Stimulated activated CD8-positive, alpha-beta memory T cell treated with anti-CD3 and anti-CD28 coated beads, Interleukin-12 subunit alpha, Interleukin-12 subunit beta, amount 100 ng/mL, for 4 hours (primary cell): ENCODE results near the gene DYNLT3.

Experiments used
- DNase-seq: peaks from one replicate; pipeline ENCODE4 v3.0.0-alpha.2; 2020; ENCODE audit warnings: low read depth

Gene DYNLT3, protein sequence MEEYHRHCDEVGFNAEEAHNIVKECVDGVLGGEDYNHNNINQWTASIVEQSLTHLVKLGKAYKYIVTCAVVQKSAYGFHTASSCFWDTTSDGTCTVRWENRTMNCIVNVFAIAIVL

DNA sequence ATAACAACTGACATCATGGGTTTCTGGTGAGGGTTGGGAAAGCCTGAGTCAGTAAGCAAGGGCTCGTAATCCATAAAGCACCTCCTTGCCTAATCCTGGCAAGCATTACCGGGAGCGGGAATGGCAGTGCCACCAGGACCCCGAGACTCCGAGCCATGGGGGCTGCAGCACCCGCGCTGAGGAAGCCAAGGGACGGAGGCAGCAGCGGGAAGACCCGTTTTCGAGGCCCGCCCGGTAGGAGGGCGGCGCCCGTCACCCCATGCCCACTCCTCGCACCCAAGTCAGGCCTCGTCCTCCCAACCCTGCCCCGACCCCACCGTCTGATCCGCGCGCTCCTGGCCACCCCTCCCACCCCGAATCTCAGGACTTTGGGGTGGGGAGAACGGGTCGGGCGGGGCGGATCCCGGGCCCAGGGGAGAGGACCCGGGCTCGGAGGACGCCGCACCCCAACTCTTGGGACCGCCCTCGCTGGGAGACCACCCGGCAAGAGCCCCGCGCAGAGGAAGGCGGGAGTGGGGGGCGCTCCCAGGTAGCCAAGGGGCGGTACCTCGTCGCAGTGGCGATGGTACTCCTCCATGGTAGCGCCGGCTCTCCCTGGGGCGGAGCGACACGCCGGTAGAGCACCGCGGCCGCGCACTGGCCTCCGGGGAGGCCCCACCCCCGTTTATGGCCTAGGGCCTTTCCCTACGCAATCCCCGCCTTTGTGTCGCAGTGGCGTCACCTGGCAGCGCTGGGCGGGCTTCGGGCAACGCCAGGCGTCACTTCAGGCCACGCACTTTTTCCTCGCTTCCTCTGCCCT is at the start of gene DYNLT3:
TSS of gene DYNLT3 (minus strand) at position 638 of the 799 bp plus-strand sequence. CDS start at position 577, 61 bp downstream.
- DNase-seq, result peak; percentile 59

DNA sequence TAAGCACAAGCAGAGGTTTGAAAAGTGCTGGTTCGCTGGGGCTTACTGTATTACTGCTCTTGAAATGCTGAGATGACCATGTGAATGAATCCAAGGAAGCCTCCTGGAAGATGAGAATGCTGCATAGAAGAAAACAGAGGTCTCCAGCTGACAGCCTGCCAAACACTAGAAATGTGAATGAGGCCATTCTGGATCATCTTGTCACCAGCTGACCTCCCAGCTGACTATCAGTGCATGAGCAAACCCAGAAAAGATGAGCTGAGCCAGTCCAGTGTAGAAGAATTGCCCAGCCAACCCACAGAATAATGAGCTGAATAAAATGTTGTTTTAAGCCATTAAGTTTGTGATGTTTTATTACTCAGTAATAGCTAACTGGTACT is 49.1 kb upstream of the DYNLT3 start:
- DNase-seq, result no peak

DNA sequence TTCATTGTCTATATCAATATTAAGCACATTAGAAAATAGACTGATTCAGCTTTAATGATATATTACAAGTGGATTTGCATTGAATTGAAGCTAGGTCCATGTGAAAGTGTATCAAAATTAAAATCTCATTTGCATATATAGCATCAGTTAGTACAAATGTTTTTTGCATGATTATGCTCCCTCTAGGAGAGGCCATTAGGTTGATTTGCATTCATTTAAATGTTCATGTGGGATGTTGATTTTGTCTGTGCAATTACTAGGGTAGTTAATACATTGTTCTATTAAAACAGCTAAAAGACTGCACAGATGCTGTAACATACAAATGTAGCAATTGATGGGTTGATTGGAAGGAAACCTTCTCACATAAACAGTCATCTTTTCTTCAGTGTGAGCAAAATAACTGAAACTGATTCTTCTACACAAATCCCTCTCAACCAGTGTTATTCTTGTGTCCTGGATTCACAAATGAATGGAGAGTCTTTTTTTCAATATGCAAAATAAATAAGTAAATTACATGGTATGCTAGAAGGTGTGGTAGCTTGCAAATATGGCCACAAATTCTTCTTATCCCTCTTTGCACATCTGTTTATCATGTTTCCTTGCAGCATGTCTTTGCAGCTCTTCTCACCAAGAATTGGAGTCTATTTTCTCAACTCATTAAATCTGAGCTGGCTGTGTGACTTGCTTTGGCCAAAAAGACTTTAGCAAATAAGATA is 48.6 kb upstream of the DYNLT3 start:
- DNase-seq, result no peak

DNA sequence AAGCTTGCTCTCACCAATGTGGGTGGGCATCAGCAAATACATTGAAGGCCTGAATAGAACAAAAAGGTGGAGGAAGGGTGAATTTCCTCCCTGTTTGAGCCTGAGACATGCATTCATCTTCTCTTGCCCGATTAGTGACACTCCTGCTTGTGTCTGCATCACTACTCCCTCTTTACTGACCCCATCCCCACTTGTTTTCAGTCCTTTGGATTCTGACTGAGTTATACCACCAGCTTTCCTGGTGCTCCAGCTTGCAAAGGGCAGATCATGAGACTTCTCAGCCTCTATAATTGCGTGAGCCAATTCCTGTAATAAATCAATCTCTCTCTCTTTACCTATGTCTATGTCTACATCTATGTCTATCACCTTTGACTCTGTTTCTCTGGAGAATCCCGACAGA is 47.4 kb upstream of the DYNLT3 start:
- no peak for DNase-seq

DNA sequence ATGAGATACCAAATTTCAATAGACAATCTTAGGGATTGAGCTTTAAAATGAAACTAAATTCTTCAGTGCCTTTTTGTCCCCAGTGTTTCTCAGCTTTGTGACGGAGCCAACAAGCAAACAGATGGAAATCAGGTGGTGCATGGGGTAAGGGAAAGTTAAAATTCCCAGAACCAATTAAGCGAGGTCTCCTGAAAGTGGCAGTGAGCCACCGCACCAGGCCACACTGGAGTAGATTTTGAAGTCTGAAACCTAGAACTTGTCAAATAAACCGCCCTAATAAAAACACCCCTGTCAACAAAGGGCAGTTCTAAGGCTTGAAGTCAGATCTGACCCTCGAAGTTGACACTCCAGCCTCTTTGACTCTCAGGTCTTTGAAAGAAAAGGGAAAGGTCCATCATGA is 40.6 kb upstream of the DYNLT3 start:
- no peak for DNase-seq

DNA sequence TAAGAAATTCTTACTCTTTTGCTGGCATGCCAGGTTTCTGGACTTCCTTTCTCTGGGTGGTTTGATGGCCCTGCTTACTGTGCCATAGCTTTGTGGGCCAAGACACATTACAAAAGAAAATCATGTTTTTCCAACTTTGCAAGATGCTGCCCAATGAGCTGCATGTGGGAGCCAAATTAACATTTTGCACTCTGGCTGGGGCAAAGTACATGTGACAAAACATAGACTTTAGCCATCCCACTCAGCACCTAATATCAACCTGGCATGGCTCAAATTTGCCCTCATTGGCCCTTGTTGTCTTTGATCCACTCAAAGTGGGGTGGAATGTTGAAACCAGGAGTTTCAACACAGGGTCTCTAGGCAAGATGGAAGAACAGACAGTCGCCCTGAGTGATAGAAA is 40.0 kb upstream of the DYNLT3 start:
- DNase-seq, result no peak

DNA sequence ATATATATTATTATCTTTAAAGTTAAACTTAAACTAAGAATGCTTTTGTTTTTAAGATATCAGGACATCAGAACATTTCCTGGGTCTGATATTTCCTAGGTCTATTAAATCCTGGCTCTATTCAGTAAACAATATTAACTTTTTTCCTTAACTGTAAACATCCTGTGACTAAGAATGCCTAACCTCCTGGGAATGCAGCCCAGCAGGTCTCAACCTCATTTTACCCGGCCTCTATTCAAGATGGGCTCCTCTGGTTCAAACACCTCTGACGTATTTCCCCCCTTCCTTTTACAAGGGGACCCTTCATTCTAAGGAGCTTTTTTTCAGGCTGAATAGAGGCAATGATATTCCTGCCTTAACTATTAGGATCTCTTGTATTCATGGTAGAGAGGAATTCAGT is 35.8 kb upstream of the DYNLT3 start:
- DNase-seq, result no peak

DNA sequence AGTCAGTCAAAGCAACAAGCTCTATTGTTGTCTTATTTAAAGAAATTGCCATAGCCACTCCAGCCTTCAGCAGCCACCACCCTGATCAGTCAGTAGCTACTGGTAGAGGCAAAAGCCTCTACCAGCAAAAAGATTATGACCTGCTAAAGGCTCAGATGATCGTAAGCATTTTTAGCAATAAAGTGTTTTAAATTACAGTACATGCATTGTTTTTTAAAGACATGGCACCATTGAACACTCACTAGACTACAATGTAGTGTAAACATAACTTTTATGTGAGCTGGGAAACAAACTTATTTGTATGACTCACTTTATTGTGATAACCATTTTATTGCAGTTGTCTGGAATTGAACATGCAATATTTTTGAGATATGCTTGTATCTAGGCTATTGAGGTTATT is 32.3 kb upstream of the DYNLT3 start:
- no peak for DNase-seq

DNA sequence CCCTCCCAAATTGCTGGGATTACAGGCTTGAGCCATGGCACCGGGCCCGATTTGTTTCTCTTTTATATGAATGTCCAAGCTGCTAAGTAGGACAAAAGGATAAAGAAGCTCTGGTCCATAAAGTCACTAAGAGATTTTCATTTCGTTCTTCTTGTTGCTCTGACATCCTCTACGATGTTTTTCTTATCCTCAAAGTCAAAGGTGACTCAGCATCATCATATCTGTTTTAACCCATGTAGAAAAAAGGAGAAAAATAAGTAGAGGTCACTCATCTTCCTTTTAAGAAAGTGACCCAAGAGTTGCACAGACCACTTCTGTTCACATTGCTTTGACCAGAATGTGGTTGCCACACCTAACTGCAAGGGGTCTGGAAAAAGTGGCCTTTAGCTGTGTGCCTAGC is 29.3 kb upstream of the DYNLT3 start:
- no peak for DNase-seq

DNA sequence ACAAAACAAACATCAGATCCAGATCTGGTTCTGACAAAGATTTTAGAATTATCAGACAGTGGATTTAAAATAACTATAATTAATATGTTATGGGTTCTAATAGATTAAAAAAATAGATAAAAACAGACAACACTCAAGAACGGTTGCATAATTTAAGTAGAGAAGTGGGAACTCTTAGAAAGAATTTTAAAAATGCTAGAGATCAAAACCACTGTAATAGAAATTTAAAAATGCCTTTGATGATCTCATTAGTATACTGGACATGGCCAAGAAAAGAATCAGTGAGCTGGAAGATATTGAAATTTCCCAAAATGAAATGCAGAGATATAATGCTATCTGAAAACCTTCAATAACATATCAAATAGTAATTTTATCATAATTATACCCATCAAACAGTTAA is 28.3 kb upstream of the DYNLT3 start:
- no peak for DNase-seq

DNA sequence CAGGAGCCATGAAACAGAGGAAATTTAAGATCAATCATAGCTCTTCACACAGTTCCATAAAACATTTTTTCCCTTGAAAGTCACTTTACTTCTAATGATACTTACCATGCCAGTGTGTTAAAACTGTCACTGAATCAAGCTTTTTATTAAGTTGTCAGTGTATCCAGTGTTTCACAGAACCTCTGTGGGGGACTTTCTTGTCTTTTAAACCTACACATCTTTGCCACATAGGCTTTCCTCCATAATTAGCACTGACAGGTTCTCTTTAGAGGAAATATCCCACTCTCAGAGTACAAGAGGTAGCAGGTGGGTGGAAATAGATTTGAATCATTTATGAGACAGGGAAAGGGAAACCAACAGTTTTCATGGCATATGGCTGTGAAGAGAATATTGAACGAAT is 25.8 kb upstream of the DYNLT3 start:
- DNase-seq, result no peak

DNA sequence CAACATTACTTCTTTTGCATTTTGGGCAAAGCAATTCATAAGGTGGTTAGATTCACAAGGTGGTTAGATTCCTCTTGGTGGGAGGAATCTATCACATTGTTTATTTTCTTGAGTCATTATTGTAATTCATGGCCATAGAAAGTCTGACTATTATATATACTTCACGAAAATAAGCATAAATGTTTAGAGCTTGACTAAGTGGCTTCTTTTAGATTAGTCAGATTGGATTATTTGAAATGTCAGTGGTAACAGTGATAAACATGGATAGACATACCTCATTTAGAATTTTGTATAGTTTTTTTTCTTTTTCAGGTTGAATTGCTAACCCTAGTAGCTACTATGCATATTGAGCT is 24.9 kb upstream of the DYNLT3 start:
- no peak for DNase-seq

DNA sequence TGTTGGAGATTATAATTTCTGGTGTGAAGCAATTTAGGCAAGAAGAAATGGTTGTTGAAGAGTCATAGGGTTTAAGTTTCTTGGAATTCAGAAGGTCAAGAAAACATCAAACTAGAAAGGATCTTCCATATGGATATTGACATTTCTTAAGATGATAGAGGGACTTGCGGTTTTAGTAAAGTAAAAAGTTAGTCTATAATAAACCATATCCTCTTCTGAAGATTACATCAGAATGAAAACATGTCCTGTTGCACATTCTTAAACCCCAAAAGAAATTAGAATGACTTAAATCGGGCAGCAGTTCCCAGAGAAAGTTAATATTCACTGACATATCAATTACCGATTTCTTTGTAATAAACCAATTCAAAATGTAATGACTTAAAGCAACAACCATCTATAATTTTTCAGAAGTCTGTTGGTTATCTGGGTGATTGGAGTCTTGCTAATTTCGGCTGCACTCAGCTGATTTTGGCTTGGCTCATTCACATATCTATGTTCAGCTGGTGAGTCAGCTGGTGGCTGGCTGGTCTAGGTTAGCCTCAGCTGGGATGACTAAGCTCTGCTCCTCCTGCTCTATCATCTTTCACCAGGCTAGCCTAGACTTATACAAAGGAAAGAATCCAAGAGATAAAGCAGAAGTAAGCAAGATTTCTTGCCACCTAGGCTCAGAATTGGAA is 24.4 kb upstream of the DYNLT3 start:
- DNase-seq, result no peak

DNA sequence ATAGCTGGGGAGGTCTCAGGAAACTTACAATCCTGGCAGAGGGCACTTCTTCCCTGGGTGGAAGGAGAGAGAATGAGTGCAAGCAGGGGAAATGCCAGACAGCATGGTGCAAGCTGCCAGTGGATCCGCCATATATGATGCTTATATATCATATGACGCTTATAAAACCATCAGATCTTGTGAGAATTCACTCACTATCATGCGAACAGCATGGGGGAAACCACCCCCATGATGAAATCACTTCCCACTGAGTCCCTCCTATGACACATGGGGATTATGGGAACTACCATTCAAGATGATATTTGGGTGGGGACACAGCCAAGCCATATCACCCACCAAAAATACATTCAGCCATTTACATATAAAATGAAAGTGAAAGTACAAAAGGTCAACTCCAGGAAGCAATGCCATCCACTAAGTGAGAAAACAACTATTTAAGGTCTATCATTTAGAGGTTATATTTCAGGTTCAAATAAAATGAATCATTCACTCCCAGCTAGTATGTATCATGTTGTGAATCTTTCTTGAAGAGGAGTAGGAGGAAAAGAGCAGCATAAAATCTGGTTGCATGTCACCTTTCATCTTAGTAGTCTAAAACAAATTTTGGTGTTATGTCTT is 20.3 kb upstream of the DYNLT3 start:
- DNase-seq, result no peak

DNA sequence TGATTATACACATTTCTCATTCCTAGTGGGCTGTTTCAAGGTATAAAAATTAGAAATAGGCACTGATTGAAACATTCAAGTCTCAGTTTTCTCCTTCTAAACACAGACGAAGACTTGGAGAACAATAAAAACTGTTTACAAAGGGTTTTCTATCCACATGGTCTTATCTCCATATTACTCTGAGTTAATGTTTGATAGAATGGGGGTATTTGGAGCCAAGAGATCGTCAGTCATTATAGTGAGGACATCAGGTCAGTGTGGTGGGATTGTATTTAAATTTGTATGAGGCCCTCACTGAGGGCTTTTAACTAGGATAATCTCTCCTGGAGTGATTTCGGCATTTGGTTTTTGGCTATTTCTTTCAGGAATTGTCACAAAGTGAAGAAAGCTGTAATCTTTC is 16.4 kb upstream of the DYNLT3 start:
- DNase-seq, result no peak

DNA sequence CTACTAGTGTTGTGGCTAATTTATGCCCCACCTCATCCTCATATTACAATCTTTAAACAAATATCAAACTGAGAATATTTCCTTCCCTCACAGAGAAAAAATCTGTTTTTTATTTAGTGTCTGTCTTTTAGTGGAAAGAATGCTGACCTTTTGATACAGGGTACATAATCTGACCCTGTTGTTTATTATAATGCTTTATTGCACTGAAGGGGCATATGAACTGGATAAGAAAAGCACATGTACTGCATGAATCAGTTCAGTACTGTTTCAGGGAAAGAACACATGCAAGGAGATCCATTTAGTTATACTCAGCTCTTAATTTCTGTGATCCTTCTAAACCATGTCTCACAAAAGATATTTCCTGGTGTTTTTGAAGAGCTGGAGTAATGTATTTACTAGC is 15.5 kb upstream of the DYNLT3 start:
- DNase-seq, result no peak

DNA sequence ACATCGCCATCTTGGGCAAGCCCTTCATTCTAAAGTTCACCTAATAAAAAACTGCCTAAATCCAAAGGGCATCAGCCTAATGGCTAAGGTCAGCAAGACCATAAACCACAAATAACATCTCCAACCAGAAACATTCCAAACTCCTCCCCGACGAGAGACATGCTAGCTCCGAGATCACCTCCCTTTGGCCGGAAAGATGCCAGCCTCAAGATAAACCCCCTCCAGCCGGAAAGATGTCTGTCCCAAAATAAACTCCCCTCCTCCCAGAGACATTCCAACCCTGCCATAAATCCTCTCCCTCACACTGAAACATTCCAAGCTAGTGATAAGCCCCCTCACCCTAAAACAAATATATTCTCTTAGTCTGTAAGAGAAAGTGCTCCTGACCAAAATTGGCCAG is 13.3 kb upstream of the DYNLT3 start:
- DNase-seq, result no peak

DNA sequence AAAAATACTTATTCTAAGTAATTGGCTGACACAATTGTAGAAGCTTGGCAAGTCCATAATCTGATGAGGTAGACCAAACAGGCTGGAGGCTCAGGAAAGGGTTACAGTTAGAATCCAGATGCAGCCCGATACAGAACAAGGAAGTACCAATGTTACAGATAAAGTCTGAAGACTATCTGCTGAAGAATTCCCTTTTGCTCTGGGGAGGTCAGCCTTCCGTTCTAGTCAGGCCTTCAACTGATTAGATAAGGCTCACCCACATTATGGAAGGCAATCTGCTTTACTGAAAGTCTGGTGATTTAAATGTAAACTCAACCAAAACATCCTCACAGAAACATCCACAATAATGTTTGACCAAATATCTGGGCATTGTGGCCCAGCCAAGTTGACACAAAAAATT is 7.4 kb upstream of the DYNLT3 start:
- no peak for DNase-seq

DNA sequence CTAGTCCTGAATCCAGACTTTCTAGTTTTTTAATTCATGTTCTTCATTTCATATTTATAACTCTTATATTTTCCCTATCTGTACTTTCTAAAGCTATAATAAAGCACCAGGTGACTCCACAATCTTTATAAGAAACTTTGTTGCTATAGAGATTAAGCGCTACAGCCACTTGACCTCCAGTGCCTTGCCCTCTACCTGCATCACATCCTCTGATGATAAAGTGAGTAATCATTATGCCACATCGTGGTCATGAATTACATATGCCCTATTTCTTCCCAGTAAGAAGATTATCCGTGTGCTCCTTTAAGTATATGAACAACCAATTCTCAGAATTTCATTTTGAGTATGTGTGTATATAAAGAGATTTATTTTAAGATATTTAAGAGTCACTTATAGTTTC is 6.8 kb upstream of the DYNLT3 start:
- no peak for DNase-seq

DNA sequence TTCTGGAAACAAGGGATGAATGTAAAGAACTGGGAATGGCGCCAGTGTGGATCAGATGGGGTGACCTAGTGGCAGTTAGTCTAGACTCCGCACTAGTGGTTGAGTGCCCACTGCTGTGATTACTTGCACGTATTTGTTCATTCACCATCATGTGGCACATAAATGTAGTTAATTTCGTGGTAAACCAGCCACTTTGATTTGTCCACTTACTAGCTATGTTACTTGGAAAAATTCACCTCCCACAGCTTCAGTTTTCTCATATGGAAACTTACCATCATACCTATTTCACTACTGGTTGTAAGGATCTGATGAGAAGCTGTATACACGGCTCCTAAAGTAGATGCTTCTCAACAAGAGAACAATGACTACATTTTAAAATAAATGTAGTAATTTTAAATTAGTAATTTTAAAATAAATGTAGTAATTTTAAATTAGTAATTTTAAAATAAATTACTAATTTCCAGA is 394 bp upstream of the DYNLT3 start:
- DNase-seq, result no peak

DNA sequence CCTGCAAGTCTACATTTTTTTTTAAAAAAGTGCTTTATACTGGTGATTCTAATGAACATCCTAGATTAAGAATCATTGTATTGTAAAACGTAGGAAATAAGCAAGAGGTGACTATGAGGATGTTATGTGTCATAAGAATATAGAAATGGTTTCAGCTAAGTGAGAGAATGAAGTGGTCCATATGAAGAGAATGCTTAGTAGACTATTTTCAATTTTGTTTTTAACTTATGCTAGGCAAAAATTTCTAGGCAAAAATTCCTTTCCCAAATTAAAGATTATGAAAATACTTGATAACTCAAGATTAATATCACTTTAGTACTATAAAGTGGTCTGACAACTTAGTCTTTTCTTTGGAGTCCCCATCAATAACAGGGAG is 825 bp downstream of the DYNLT3 start:
- no peak for DNase-seq

DNA sequence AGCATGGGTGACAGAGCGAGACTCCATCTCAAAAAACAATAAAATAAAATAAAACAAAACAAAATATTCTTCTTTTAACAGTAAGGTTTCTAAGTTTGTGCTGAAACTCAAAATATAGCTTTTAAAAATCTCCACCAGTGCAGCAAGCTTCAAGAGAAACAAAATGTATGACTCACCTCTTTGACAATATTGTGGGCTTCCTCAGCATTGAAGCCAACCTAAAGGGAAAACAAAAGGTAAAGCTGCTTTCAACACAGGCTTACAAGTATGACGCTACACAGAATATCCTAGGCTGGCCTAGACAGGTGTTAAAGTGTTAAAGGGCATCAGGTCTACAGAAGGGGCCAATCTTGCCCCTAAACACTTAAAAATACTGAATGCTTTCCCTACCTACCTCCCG is 1.2 kb downstream of the DYNLT3 start:
- no peak for DNase-seq

DNA sequence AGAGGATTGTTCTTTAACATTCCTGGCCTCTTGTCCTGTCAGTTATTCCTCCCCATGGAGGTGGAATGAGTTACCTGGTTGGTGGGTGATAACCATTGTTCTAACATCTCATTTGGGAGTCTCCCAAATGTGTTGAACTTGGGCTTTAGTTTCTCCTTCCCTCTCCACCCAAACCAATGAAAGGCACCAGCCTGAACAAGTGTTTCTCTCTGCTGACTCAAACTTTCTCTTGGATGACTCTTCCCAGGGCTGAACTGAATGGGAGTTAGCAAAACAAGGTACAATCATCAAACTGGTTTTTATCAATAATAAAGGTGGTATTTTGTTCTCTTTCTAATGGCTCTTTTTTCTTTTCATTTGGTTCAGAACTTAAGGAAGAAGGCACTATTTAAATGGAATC is 2.7 kb downstream of the DYNLT3 start:
- no peak for DNase-seq
